IMR-90 (cell line): Measurements from ENCODE around the gene XPR1. TPM values are rescaled to one million over a fixed set of nuclear protein-coding genes. Genes with fewer than 3 reads are reported as not detected.

Source experiments
- ATAC-seq: fragments of 200-7000 bp; cut with Tn5 transposase; 2 replicates; pipeline ENCODE4 v1.9.1; 2020; ENCODE audit warnings: low read depth, mild to moderate bottlenecking, moderate library complexity
- BruUV-seq: library from RNA; stranded (reverse); fragments of 400-500 nt; replicated peaks from 2 replicates; lab custom pipeline; 2021; lab: Mats Ljungman, UMichigan
- CTCF ChIA-PET: fragments of 300-600 bp; formaldehyde crosslinking; extraction: SDS; loops from one replicate; lab custom pipeline; 2021; ENCODE audit warnings: antibody characterized with exemption; lab: Yijun Ruan, JAX
- POLR2A ChIA-PET: fragments of 300-600 bp; sonication (Branson Sonifier 250); formaldehyde crosslinking; loops from one replicate; lab custom pipeline; 2022; ENCODE audit warnings: antibody characterized with exemption; ENCODE audit not compliant: unreplicated experiment; lab: Charles Lee
- DNase-seq: peaks from one replicate; pipeline ENCODE4 v3.0.0; 2013
- H2AFZ ChIP-seq: replicated peaks from 2 replicates; pipeline ENCODE3; 2013; ENCODE audit warnings: low read length, mild to moderate bottlenecking; ENCODE audit not compliant: poor library complexity
- H2AK5ac ChIP-seq: 2 replicates; pipeline ENCODE4 v1.6.1; 2013; ENCODE audit warnings: low read depth, low read length, inconsistent platforms
- H2AK9ac ChIP-seq: replicated peaks from 2 replicates; pipeline ENCODE3; 2013; ENCODE audit warnings: mild to moderate bottlenecking, low read depth, low read length, moderate library complexity; ENCODE audit not compliant: poor library complexity
- H2BK120ac ChIP-seq: 2 replicates; pipeline ENCODE4 v1.6.1; 2013; ENCODE audit warnings: low read depth, low read length, inconsistent platforms
- H2BK15ac ChIP-seq: 3 replicates; pipeline ENCODE4 v1.6.1; 2013; ENCODE audit warnings: low read depth, low read length, inconsistent platforms
- H2BK20ac ChIP-seq: 2 replicates; pipeline ENCODE4 v1.6.1; 2013; ENCODE audit warnings: low read depth, mild to moderate bottlenecking, inconsistent platforms, low read length, moderate library complexity
- H2BK5ac ChIP-seq: 2 replicates; pipeline ENCODE4 v1.6.1; 2013; ENCODE audit warnings: mild to moderate bottlenecking, low read depth, low read length, inconsistent platforms; ENCODE audit not compliant: poor library complexity, severe bottlenecking
- H3K14ac ChIP-seq: replicated peaks from 2 replicates; pipeline ENCODE4 v1.6.1; 2013; ENCODE audit warnings: low read depth, low read length, inconsistent platforms
- H3K18ac ChIP-seq: 2 replicates; pipeline ENCODE4 v1.6.1; 2013; ENCODE audit warnings: low read depth, low read length, control low read depth
- H3K23ac ChIP-seq: 2 replicates; pipeline ENCODE4 v1.6.1; 2013; ENCODE audit warnings: low read depth, low read length, inconsistent platforms
- H3K27ac ChIP-seq: 2 replicates; pipeline ENCODE4 v1.5.1; 2013; ENCODE audit warnings: mild to moderate bottlenecking, control low read depth, low read length; ENCODE audit not compliant: insufficient read depth
- H3K27me3 ChIP-seq: 2 replicates; pipeline ENCODE4 v1.6.1; 2013; ENCODE audit warnings: low read length; ENCODE audit not compliant: control insufficient read depth, insufficient read depth
- H3K36me3 ChIP-seq: 2 replicates; pipeline ENCODE4 v1.6.1; 2013; ENCODE audit warnings: low read length, mixed read lengths; ENCODE audit not compliant: control insufficient read depth, insufficient read depth
- H3K4ac ChIP-seq: 2 replicates; pipeline ENCODE4 v1.6.1; 2013; ENCODE audit warnings: low read depth, low read length, inconsistent platforms
- H3K4me1 ChIP-seq: 2 replicates; pipeline ENCODE4 v1.6.1; 2013; ENCODE audit warnings: low read length, mixed read lengths; ENCODE audit not compliant: control insufficient read depth, insufficient read depth
- H3K4me2 ChIP-seq: 2 replicates; pipeline ENCODE4 v1.6.1; 2013; ENCODE audit warnings: low read depth, mild to moderate bottlenecking, control low read depth, low read length, moderate library complexity
- H3K4me3 ChIP-seq: 2 replicates; pipeline ENCODE4 v1.5.1; 2013; ENCODE audit warnings: low read depth, mild to moderate bottlenecking, control low read depth, low read length, moderate library complexity; ENCODE audit not compliant: insufficient read depth
- H3K56ac ChIP-seq: 2 replicates; pipeline ENCODE4 v1.6.1; 2013; ENCODE audit warnings: low read length, inconsistent platforms; ENCODE audit not compliant: insufficient read depth; ENCODE audit errors: extremely low read depth
- H3K79me1 ChIP-seq, 2 experiments: 2 replicates each; pipeline ENCODE4 v1.6.1; 2013; ENCODE audit warnings: low read length in 2 of 2, inconsistent platforms in 1 of 2, low read depth in 1 of 2
- H3K9ac ChIP-seq: 2 replicates; pipeline ENCODE4 v1.6.1; 2013; ENCODE audit warnings: low read depth, low read length, control low read depth
- H3K9me1 ChIP-seq: 2 replicates; pipeline ENCODE4 v1.6.1; 2013; ENCODE audit warnings: low read length, inconsistent platforms; ENCODE audit not compliant: insufficient read depth
- H3K9me3 ChIP-seq: 2 replicates; pipeline ENCODE4 v1.6.1; 2013; ENCODE audit warnings: low read length; ENCODE audit not compliant: control insufficient read depth, insufficient read depth
- H4K20me1 ChIP-seq: 2 replicates; pipeline ENCODE4 v1.6.1; 2013; ENCODE audit warnings: low read length, inconsistent platforms; ENCODE audit not compliant: insufficient read depth
- H4K5ac ChIP-seq: 2 replicates; pipeline ENCODE4 v1.6.1; 2013; ENCODE audit warnings: mild to moderate bottlenecking, low read depth, low read length, control low read depth
- H4K8ac ChIP-seq, 2 experiments: 2 replicates each; pipeline ENCODE4 v1.6.1; 2013; ENCODE audit warnings: low read depth in 2 of 2, low read length in 2 of 2, control low read depth in 1 of 2, inconsistent platforms in 1 of 2
- H4K91ac ChIP-seq: 2 replicates; pipeline ENCODE4 v1.6.1; 2013; ENCODE audit warnings: low read depth, low read length, inconsistent platforms; ENCODE audit not compliant: insufficient read depth
- BHLHE40 ChIP-seq: fragments of 150-350 bp; IDR thresholded peaks from 2 replicates; pipeline ENCODE4 v1.6.1; 2016; ENCODE audit warnings: mild to moderate bottlenecking, low read depth, low read length
- CEBPB ChIP-seq: IDR thresholded peaks from 2 replicates; pipeline ENCODE4 v1.6.1; 2012; ENCODE audit warnings: low read depth, low read length, improper control_type of control experiment
- CHD1 ChIP-seq: IDR thresholded peaks from 2 replicates; pipeline ENCODE4 v1.6.1; 2012; ENCODE audit warnings: low read depth, low read length, improper control_type of control experiment
- FOS ChIP-seq: fragments of 150-350 bp; IDR thresholded peaks from 2 replicates; pipeline ENCODE4 v1.6.1; 2016; ENCODE audit warnings: low read depth, low read length
- MAFK ChIP-seq: IDR thresholded peaks from 2 replicates; pipeline ENCODE4 v1.6.1; 2012; ENCODE audit warnings: low read depth, low read length, improper control_type of control experiment
- MAZ ChIP-seq: IDR thresholded peaks from 2 replicates; pipeline ENCODE4 v1.6.1; 2012; ENCODE audit warnings: low read depth, mild to moderate bottlenecking, low read length, improper control_type of control experiment, moderate library complexity, borderline replicate concordance
- MXI1 ChIP-seq: IDR thresholded peaks from 2 replicates; pipeline ENCODE4 v1.6.1; 2012; ENCODE audit warnings: low read depth, mild to moderate bottlenecking, low read length, moderate library complexity, borderline replicate concordance
- NFE2L2 ChIP-seq: fragments of 150-350 bp; IDR thresholded peaks from 2 replicates; pipeline ENCODE4 v1.6.1; 2016; ENCODE audit warnings: low read depth, mild to moderate bottlenecking, low read length
- POLR2A ChIP-seq: IDR thresholded peaks from 2 replicates; pipeline ENCODE4 v1.6.1; 2012; ENCODE audit warnings: mild to moderate bottlenecking, low read depth, low read length
- RAD21 ChIP-seq: IDR thresholded peaks from 2 replicates; pipeline ENCODE4 v1.6.1; 2012; ENCODE audit warnings: low read length, improper control_type of control experiment
- RCOR1 ChIP-seq: IDR thresholded peaks from 2 replicates; pipeline ENCODE4 v1.6.1; 2012; ENCODE audit warnings: mild to moderate bottlenecking, low read length, improper control_type of control experiment; ENCODE audit not compliant: insufficient replicate concordance
- RFX5 ChIP-seq: IDR thresholded peaks from 2 replicates; pipeline ENCODE4 v1.8.0; 2012; ENCODE audit warnings: low read depth, mild to moderate bottlenecking, low read length, moderate library complexity
- SMC3 ChIP-seq: fragments of 150-350 bp; IDR thresholded peaks from 2 replicates; pipeline ENCODE4 v1.6.1; 2016; ENCODE audit warnings: low read depth, mild to moderate bottlenecking, antibody characterized with exemption, low read length, moderate library complexity
- WGBS, 2 experiments: methylation state at CpG; one replicate each; pipeline versions ENCODE4 v1.1.5 to v1.1.7; 2013; ENCODE audit warnings: missing lambda C conversion rate in 2 of 2; ENCODE audit not compliant: insufficient read length in 1 of 2; ENCODE audit errors: extremely low coverage in 2 of 2; 5-methylcytosine and 5-hydroxymethylcytosine counted together
- dilution Hi-C: fragments of 300-500 bp; cut with HindIII; formaldehyde crosslinking; loops from one replicate; pipeline ENCODE4 v1.14.3; 2018; ENCODE audit warnings: low sequenced_read_pairs; ENCODE audit not compliant: unreplicated experiment
- in situ Hi-C: fragments of 300-500 bp; cut with MboI; formaldehyde crosslinking; loops from 3 replicates; pipeline ENCODE4 v1.14.3; 2019; ENCODE audit warnings: low sequenced_read_pairs, inconsistent platforms, mixed read lengths
- intact Hi-C: fragments of 100-400 bp; cut with micrococcal nuclease; formaldehyde crosslinking; loops from 2 replicates; pipeline ENCODE4 v1.10.0; 2022
- polyA plus RNA-seq, 3 experiments: library from polyadenylated mRNA; depleted of rRNA; stranded (reverse); fragments of >200 nt; gene quantifications; 2 replicates each; pipeline ENCODE4 v1.2.3, GENCODE V29; 2012; ENCODE audit warnings: low replicate concordance in 1 of 3
- total RNA-seq: library from RNA; depleted of rRNA; stranded (reverse); fragments of >200 nt; gene quantifications from 2 replicates; pipeline ENCODE4 v1.2.3, GENCODE V29; 2012
- TF ChIP-seq, protein P1 (sequence below): conservative IDR thresholded peaks from 2 replicates; pipeline ENCODE4 v1.5.1; 2012; ENCODE audit warnings: mild to moderate bottlenecking, low read depth, low read length, improper control_type of control experiment
- TF ChIP-seq, protein P2 (sequence below): fragments of 150-350 bp; IDR thresholded peaks from 2 replicates; pipeline ENCODE4 v1.6.1; 2017; ENCODE audit warnings: mild to moderate bottlenecking, antibody characterized with exemption, low read length, low read depth

The XPR1 gene
- total and polyA plus RNA-seq, 2 of the 4 experiments (the other 2 are of a cell fraction) = 11.8 to 25.1 TPM

GRCh38 chr1:180757657-180758056, 125.8 kb downstream of the XPR1 start:
- intact Hi-C loops (no loop called here), dilution Hi-C loops (no loop called here), in situ Hi-C loops (no loop called here)
- H3K79me1 ChIP-seq = peaks cover 5 to 6% of the 10 kb centered on the region in 2 experiments
- CTCF ChIA-PET = interaction anchor here (0.6 kb wide), 1 partner anchor 118 kb away, joined by 7 read pairs; no protein-coding TSS in a partner anchor
- no peak overlapping the region for H3K56ac ChIP-seq
- no peak for TF ChIP-seq CHD1
- TF ChIP-seq RAD21 = no peak
- TF ChIP-seq NFE2L2 = no peak
- TF ChIP-seq BHLHE40 = no peak
- TF ChIP-seq MXI1 = no peak
- TF ChIP-seq, protein P1, sequence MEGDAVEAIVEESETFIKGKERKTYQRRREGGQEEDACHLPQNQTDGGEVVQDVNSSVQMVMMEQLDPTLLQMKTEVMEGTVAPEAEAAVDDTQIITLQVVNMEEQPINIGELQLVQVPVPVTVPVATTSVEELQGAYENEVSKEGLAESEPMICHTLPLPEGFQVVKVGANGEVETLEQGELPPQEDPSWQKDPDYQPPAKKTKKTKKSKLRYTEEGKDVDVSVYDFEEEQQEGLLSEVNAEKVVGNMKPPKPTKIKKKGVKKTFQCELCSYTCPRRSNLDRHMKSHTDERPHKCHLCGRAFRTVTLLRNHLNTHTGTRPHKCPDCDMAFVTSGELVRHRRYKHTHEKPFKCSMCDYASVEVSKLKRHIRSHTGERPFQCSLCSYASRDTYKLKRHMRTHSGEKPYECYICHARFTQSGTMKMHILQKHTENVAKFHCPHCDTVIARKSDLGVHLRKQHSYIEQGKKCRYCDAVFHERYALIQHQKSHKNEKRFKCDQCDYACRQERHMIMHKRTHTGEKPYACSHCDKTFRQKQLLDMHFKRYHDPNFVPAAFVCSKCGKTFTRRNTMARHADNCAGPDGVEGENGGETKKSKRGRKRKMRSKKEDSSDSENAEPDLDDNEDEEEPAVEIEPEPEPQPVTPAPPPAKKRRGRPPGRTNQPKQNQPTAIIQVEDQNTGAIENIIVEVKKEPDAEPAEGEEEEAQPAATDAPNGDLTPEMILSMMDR = no peak
- no peak for TF ChIP-seq RCOR1
- TF ChIP-seq, protein P2, sequence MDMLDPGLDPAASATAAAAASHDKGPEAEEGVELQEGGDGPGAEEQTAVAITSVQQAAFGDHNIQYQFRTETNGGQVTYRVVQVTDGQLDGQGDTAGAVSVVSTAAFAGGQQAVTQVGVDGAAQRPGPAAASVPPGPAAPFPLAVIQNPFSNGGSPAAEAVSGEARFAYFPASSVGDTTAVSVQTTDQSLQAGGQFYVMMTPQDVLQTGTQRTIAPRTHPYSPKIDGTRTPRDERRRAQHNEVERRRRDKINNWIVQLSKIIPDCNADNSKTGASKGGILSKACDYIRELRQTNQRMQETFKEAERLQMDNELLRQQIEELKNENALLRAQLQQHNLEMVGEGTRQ = no peak
- TF ChIP-seq CEBPB = no peak
- TF ChIP-seq POLR2A = no peak
- TF ChIP-seq MAZ = no peak
- no peak for TF ChIP-seq RFX5
- TF ChIP-seq FOS = no peak
- no peak for TF ChIP-seq MAFK
- no peak for TF ChIP-seq SMC3
- no peak for DNase-seq
- H4K8ac ChIP-seq = no peak overlapping the region
- no peak overlapping the region for H3K27ac ChIP-seq
- no peak overlapping the region for H2AK9ac ChIP-seq
- no peak overlapping the region for H3K4me3 ChIP-seq
- H2AFZ ChIP-seq = no peak overlapping the region
- H3K4ac ChIP-seq = no peak overlapping the region
- no peak overlapping the region for H4K91ac ChIP-seq
- no peak overlapping the region for H2BK120ac ChIP-seq
- H4K5ac ChIP-seq = no peak overlapping the region
- no peak for ATAC-seq
- no CpG with 5 or more reads among the region's 1 CpG for WGBS, 2 experiments
- H2AK5ac ChIP-seq = no peak overlapping the region
- no peak overlapping the region for H3K4me2 ChIP-seq
- no peak overlapping the region for H2BK15ac ChIP-seq
- no peaks in the 10 kb centered on the region for H3K9me1 ChIP-seq
- no peak overlapping the region for H3K23ac ChIP-seq
- no peak overlapping the region for H3K18ac ChIP-seq
- no peak overlapping the region for H3K9ac ChIP-seq
- H3K9me3 ChIP-seq = no peaks in the 10 kb centered on the region
- H3K14ac ChIP-seq = no peak overlapping the region
- H3K4me1 ChIP-seq = no peaks in the 10 kb centered on the region
- H2BK20ac ChIP-seq = no peak overlapping the region
- H3K36me3 ChIP-seq = no peaks in the 10 kb centered on the region
- POLR2A ChIA-PET = no interaction called here
- no TSS peak for BruUV-seq
- H4K20me1 ChIP-seq = no peaks in the 10 kb centered on the region
- no peaks in the 10 kb centered on the region for H3K27me3 ChIP-seq
- no peak overlapping the region for H2BK5ac ChIP-seq
